HCT116 (cell line): ENCODE data around the gene LSMEM2.

Experiments
- CEBPB ChIP-seq: IDR thresholded peaks from 2 replicates; pipeline ENCODE4 v1.6.1; 2012; ENCODE audit warnings: low read depth
- EZH2 ChIP-seq: fragments of 200-600 bp; sonication (generic); IDR thresholded peaks from 2 replicates; pipeline ENCODE4 v1.6.1; 2017; ENCODE audit warnings: antibody characterized with exemption, mixed run types
- EZH2phosphoT487 ChIP-seq: fragments of 200-600 bp; IDR thresholded peaks from 2 replicates; pipeline ENCODE4 v1.6.1; 2018; ENCODE audit warnings: antibody characterized with exemption, borderline replicate concordance
- JUND ChIP-seq: IDR thresholded peaks from 2 replicates; pipeline ENCODE4 v1.6.1; 2012
- POLR2A ChIP-seq: IDR thresholded peaks from 2 replicates; pipeline ENCODE4 v1.7.0; 2011; ENCODE audit warnings: borderline replicate concordance; ENCODE audit not compliant: insufficient read depth, insufficient read length; ENCODE audit errors: extremely low read depth
- RAD21 ChIP-seq: IDR thresholded peaks from 2 replicates; pipeline ENCODE4 v1.6.1; 2012; ENCODE audit warnings: low read depth, mild to moderate bottlenecking
- SIN3A ChIP-seq: IDR thresholded peaks from 2 replicates; pipeline ENCODE4 v1.6.1; 2012; ENCODE audit warnings: low read depth
- SP1 ChIP-seq: IDR thresholded peaks from 2 replicates; pipeline ENCODE4 v1.6.1; 2012; ENCODE audit warnings: low read depth
- YY1 ChIP-seq: IDR thresholded peaks from 2 replicates; pipeline ENCODE4 v1.6.1; 2011; ENCODE audit warnings: low read length, low read depth, moderate library complexity, mild to moderate bottlenecking; ENCODE audit not compliant: insufficient replicate concordance; ENCODE audit errors: extremely low read depth
- ZNF274 ChIP-seq: fragments of 200-500 bp; sonication (Bioruptor generic); IDR thresholded peaks from 2 replicates; pipeline ENCODE4 v1.6.1; 2014; ENCODE audit warnings: mild to moderate bottlenecking, low read depth, low read length, inconsistent platforms
- TF ChIP-seq, protein P1 (sequence below), 3 experiments: fragments of 200-600 bp in 1 of 3; sonication (generic) in 1 of 3; IDR thresholded peaks in 2 of 3; conservative IDR thresholded peaks in 1 of 3; 2 replicates each; pipeline ENCODE4 v1.5.1; 2012 to 2017; ENCODE audit warnings: low read depth in 2 of 3, low read length in 2 of 3, antibody characterized with exemption in 1 of 3, borderline replicate concordance in 1 of 3, control low read depth in 1 of 3, mild to moderate bottlenecking in 1 of 3, mixed read lengths in 1 of 3, mixed run types in 1 of 3, moderate library complexity in 1 of 3; ENCODE audit not compliant: insufficient read depth in 1 of 3

DNA sequence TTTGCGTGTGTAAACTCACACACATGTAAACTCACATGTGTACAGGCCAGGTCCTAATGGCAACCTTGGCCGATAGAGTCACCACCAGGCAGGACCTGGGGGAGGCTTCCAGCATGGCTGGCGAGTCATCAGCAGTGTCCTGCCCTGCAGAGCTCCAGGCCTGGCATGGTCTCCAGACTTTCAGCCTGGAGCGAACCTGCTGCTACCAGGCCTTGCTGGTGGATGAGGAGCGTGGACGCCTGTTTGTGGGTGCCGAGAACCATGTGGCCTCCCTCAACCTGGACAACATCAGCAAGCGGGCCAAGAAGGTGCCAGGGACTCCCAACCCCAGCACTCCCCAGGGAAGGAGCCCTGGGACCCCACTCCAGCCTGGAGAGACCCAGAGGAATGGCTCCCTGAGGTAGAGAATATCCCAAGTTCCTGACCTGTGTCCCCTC is 8.9 kb upstream of the LSMEM2 start:
- TF ChIP-seq POLR2A (no peak), YY1 (no peak), JUND (no peak), EZH2 (no peak), EZH2phosphoT487 (no peak), RAD21 (no peak), SIN3A (no peak), SP1 (no peak), ZNF274 (no peak), CEBPB (no peak)
- TF ChIP-seq, protein P1, sequence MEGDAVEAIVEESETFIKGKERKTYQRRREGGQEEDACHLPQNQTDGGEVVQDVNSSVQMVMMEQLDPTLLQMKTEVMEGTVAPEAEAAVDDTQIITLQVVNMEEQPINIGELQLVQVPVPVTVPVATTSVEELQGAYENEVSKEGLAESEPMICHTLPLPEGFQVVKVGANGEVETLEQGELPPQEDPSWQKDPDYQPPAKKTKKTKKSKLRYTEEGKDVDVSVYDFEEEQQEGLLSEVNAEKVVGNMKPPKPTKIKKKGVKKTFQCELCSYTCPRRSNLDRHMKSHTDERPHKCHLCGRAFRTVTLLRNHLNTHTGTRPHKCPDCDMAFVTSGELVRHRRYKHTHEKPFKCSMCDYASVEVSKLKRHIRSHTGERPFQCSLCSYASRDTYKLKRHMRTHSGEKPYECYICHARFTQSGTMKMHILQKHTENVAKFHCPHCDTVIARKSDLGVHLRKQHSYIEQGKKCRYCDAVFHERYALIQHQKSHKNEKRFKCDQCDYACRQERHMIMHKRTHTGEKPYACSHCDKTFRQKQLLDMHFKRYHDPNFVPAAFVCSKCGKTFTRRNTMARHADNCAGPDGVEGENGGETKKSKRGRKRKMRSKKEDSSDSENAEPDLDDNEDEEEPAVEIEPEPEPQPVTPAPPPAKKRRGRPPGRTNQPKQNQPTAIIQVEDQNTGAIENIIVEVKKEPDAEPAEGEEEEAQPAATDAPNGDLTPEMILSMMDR (IDR thresholded peaks at IDR 0.05 in 2 of 3, conservative IDR thresholded peaks at IDR 0.05 in 1 of 3; ENCODE audit: borderline replicate concordance in 1 of 3, insufficient read depth in 1 of 3, low read depth in 2 of 3, low read length in 2 of 3): no peak
